Measurements from ENCODE around the gene IP6K1.

- TF ChIP-seq CTCF (IDR thresholded peaks at IDR 0.05): no peak
- no peak for TF ChIP-seq POLR2A (IDR thresholded peaks at IDR 0.05)
Observed at GRCh38 chr3:49722896-49723295, 63.4 kb downstream of the IP6K1 start.
